ENCODE results near the gene SH3BP2. TPM values are rescaled to one million over a fixed set of nuclear protein-coding genes. Genes with fewer than 3 reads are reported as not detected.

SH3BP2 gene
- polyA plus RNA-seq, 1 experiment, result 14.8 TPM

DNA sequence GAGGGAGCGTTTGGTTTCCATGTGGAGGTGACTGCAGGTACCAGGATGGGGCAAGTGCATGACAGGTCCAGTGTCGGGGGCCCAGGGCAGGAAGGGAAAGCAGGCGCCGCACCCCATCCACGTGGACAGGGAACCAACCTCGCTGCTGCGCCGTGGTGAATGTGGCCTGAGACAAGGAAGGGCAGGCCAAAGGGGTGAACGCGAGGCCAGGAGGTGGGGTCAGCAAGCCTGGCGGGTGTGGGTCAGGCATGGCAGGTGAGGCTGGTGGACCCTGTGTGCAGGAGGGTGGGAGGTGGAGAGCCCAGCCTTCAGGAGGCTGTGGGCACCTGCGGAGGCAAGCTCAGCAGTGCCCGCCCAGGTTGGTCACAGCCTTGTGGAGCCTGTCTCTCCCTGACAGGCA lies 14.7 kb downstream of the SH3BP2 start:
- ChIA-PET POLR2A (no interaction called here), CTCF (no interaction called here)
- Histone ChIP-seq H3K9me3 (ENCODE audit: control insufficient read depth, insufficient read depth, low read length) (no peaks in the 10 kb centered on the region; the same call in 1 of the 2 replicates), H3K27ac (ENCODE audit: low read depth, low read length) (no peak overlapping the region), H3K27me3 (ENCODE audit: control insufficient read depth, insufficient read depth, low read length) (no peaks in the 10 kb centered on the region), H3K4me3 (ENCODE audit: low read depth, low read length) (no peak overlapping the region)
- TF ChIP-seq, protein P1, sequence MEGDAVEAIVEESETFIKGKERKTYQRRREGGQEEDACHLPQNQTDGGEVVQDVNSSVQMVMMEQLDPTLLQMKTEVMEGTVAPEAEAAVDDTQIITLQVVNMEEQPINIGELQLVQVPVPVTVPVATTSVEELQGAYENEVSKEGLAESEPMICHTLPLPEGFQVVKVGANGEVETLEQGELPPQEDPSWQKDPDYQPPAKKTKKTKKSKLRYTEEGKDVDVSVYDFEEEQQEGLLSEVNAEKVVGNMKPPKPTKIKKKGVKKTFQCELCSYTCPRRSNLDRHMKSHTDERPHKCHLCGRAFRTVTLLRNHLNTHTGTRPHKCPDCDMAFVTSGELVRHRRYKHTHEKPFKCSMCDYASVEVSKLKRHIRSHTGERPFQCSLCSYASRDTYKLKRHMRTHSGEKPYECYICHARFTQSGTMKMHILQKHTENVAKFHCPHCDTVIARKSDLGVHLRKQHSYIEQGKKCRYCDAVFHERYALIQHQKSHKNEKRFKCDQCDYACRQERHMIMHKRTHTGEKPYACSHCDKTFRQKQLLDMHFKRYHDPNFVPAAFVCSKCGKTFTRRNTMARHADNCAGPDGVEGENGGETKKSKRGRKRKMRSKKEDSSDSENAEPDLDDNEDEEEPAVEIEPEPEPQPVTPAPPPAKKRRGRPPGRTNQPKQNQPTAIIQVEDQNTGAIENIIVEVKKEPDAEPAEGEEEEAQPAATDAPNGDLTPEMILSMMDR (IDR thresholded peaks at IDR 0.05; ENCODE audit: low read depth, low read length), result no peak
- DNase-seq (ENCODE audit: low read depth, low spot score), result no peak

- H3K27me3 ChIP-seq (ENCODE audit: control insufficient read depth, insufficient read depth, low read length), result no peaks in the 10 kb centered on the region
- no peak for DNase-seq (ENCODE audit: low read depth, low spot score)
- ChIA-PET CTCF (no interaction called here), POLR2A (no interaction called here)
- H3K9me3 ChIP-seq (ENCODE audit: control insufficient read depth, insufficient read depth, low read length), result no peaks in the 10 kb centered on the region; the same call in 1 of the 2 replicates
- TF ChIP-seq, protein P1 (IDR thresholded peaks at IDR 0.05; ENCODE audit: low read depth, low read length), result no peak
- no peak overlapping the region for H3K4me3 ChIP-seq (ENCODE audit: low read depth, low read length)
- H3K27ac ChIP-seq (ENCODE audit: low read depth, low read length), result no peak overlapping the region
These were observed 15.1 kb downstream of the SH3BP2 start for GRCh38 chr4:2808001-2808400.

DNA sequence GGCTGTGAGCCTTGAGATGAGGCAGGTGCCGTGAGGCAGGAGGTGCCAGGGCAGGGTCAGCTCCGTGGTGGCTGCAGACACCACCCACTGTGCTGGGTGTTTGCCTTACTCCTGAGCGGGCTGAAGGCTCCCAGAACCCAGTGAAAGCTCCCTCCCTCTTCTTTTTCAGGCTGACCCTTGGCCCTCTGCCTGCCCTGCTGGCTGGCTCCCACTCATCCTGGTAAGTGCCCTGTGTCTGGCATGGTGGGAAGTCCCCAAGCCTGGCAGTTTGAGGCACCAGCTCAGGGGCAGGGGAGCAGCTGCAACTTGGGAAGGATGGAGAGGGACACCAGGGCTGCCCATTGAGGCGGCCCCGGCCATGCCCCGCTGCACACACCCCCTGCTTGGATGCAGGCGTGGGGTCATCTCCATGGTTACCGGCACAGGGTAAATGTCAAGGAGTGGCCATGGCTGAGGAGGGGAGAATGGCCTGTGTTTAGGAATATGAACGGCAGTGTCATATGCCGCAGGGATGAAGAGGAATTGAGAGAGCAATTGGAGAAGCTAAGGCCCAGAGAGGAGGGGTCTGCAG lies 16.8 kb downstream of the SH3BP2 start:
- TF ChIP-seq, protein P1 (IDR thresholded peaks at IDR 0.05; ENCODE audit: low read depth, low read length), result no peak
- Histone ChIP-seq H3K27me3 (ENCODE audit: control insufficient read depth, insufficient read depth, low read length) (no peaks in the 10 kb centered on the region), H3K9me3 (ENCODE audit: control insufficient read depth, insufficient read depth, low read length) (no peaks in the 10 kb centered on the region), H3K4me3 (ENCODE audit: low read depth, low read length) (no peak overlapping the region), H3K27ac (ENCODE audit: low read depth, low read length) (no peak overlapping the region)
- CTCF ChIA-PET, result no interaction called here
- no peak for DNase-seq (ENCODE audit: low read depth, low spot score)
- POLR2A ChIA-PET, result no interaction called here

DNA sequence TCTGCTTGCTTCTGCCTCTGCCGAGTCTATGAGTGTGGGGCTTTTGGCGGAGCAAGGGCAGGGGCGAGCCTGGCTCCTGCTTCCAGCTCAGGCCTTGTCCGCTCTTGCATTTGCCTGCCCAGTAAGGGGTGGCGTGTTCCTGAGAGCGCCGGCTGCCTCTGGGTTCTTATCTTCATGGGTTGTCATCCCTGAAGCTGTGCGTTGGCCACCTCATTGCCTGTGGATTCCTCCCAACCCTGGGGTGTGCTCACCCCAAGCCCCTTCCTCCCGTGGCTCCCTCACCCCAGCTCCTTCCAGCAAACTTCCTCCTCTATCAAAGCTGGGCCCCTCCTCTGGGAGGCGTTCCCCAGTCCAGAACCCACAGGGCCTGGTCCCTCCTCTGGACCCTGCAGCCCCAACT lies 17.5 kb downstream of the SH3BP2 start:
- Histone ChIP-seq H3K27me3 (ENCODE audit: control insufficient read depth, insufficient read depth, low read length) (no peaks in the 10 kb centered on the region), H3K9me3 (ENCODE audit: control insufficient read depth, insufficient read depth, low read length) (peaks cover 5% of the 10 kb centered on the region), H3K4me3 (ENCODE audit: low read depth, low read length) (no peak overlapping the region), H3K27ac (ENCODE audit: low read depth, low read length) (no peak overlapping the region)
- ChIA-PET POLR2A (no interaction called here), CTCF (no interaction called here)
- TF ChIP-seq, protein P1 (IDR thresholded peaks at IDR 0.05; ENCODE audit: low read depth, low read length), result no peak
- no peak for DNase-seq (ENCODE audit: low read depth, low spot score)

DNA sequence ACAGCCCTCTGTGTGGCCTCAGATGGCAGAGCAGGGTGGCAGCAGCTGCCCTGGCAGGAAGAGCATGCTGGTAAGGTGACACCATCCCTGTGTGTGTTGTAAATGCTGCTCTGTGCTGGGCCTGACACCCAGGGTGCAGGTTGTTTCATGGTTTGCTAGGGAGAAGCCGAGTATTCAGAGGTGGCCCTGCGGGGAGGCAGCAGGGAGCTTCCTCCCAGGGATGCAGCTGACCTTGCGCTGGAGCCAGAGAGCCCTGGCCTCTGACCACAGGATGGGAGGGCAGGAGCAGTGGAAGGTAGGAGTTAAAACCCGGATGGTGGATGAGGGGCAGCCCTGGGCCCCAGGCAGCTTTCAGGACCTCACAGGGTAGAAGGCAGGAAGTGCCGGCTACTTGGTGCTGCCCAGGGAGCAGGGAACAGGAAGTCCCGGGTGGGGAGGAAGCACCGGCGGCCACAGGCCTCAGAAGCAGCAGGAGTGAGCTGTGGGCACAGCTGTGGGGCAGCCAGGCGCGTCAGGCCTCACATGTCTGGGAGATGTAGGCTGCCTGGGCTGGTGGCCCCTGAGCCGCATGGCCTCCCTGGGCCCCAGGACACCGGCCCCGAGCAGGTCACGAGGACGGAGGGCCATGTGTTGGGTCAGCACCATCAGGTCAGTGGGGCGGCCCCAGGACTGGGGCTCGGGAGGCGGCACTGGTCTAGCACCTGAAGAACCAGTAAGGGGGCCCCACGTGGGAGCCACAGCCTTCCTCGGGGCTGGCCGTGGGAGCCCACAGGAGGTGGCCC lies 19.1 kb downstream of the SH3BP2 start:
- CTCF ChIA-PET, result no interaction called here

More for the DNA sequence above, 19.1 kb downstream of the SH3BP2 start:
- peak overlapping the region; percentile 65 for H3K27ac ChIP-seq (ENCODE audit: low read depth, low read length)
- DNase-seq (ENCODE audit: low read depth, low spot score), result no peak
- TF ChIP-seq, protein P1 (IDR thresholded peaks at IDR 0.05; ENCODE audit: low read depth, low read length), result no peak
- H3K4me3 ChIP-seq (ENCODE audit: low read depth, low read length), result no peak overlapping the region
- H3K9me3 ChIP-seq (ENCODE audit: control insufficient read depth, insufficient read depth, low read length), result peaks cover 13% of the 10 kb centered on the region
- no peaks in the 10 kb centered on the region for H3K27me3 ChIP-seq (ENCODE audit: control insufficient read depth, insufficient read depth, low read length)
- POLR2A ChIA-PET, result no interaction called here
